DOHH2 (cell line): Measurements from ENCODE around the gene VGLL4.

Experiments
- EZH2phosphoT487 ChIP-seq: fragments of 200-600 bp; sonication (generic); IDR thresholded peaks from 2 replicates; pipeline ENCODE4 v1.6.1; 2017; ENCODE audit warnings: borderline replicate concordance, mild to moderate bottlenecking, antibody characterized with exemption, low read length, moderate library complexity, mixed read lengths
- TF ChIP-seq, protein P1 (sequence below): fragments of 200-600 bp; sonication (generic); IDR thresholded peaks from one replicate; pipeline ENCODE4 v1.5.1; 2014; ENCODE audit warnings: antibody characterized with exemption, mild to moderate bottlenecking, low read depth, low read length; ENCODE audit not compliant: poor library complexity, severe bottlenecking

DNA sequence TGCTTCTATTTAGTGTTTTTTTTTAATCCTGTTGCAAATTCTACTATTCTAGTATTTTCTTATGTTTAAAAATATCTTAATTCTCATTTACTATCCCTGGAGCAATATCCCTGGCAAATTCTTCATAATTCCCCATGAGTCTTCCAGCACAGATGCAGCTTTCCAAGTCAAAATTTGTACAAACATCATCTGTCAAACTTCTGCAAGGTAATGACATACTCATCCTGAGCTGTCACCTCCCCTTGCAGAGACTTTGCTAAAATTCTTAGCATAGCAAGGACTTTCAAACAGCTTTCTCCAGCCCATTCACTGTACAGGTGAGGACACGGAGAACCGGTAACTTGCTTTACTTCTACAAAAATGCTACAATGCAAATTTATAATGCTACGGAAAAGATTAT, 28.6 kb upstream of the VGLL4 start:
- TF ChIP-seq, protein P1, sequence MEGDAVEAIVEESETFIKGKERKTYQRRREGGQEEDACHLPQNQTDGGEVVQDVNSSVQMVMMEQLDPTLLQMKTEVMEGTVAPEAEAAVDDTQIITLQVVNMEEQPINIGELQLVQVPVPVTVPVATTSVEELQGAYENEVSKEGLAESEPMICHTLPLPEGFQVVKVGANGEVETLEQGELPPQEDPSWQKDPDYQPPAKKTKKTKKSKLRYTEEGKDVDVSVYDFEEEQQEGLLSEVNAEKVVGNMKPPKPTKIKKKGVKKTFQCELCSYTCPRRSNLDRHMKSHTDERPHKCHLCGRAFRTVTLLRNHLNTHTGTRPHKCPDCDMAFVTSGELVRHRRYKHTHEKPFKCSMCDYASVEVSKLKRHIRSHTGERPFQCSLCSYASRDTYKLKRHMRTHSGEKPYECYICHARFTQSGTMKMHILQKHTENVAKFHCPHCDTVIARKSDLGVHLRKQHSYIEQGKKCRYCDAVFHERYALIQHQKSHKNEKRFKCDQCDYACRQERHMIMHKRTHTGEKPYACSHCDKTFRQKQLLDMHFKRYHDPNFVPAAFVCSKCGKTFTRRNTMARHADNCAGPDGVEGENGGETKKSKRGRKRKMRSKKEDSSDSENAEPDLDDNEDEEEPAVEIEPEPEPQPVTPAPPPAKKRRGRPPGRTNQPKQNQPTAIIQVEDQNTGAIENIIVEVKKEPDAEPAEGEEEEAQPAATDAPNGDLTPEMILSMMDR = no peak
- no peak for TF ChIP-seq EZH2phosphoT487
